ENCODE measurements around the gene CLDN1.

The CLDN1 gene

GRCh38 chr3:190321789-190322603, at the start of gene CLDN1:
TSS of gene CLDN1 (minus strand) at chr3:190322446. CDS start at chr3:190322206, 240 bp downstream.
- DNase-seq (ENCODE audit: low read depth, low spot score), result peak; percentile 43

DNA sequence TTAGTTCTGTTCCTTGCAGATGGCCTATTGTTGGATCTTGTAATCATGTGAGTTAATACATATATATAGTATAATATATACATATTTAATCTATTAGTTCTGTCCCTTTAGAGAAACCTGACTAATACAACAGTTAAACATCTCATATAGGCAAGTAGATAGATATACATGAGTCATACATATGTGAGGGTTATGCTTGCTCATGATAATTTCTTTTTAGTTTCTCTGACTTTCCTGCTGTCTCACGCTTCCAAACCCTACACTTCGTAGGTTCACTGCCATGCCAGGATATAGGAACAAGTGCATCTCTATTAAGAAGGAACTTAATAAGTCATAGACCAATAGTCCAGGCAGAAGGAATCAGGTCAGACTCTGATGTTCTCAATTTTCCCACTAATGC, 48.9 kb upstream of the CLDN1 start:
- DNase-seq (ENCODE audit: low read depth, low spot score), result no peak

DNA sequence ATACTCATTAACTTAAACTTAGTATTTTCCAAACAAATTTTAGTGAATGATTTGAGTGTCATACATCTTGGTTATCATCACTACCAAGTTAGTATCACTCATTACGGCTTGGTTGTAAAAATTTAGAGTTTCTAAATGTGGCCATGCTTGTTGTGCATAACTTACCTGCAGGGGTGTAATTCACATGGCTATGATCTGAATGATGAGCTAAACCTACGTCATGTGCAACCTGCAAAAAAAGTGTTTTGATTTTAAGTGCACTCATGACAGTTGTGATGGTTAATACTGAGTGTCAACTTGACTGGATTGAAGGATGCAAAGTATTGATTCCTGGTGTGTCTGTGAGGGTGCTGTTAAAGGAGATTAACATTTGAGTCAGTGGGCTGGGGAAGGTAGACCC, 48.1 kb upstream of the CLDN1 start:
- DNase-seq (ENCODE audit: low read depth, low spot score), result no peak

DNA sequence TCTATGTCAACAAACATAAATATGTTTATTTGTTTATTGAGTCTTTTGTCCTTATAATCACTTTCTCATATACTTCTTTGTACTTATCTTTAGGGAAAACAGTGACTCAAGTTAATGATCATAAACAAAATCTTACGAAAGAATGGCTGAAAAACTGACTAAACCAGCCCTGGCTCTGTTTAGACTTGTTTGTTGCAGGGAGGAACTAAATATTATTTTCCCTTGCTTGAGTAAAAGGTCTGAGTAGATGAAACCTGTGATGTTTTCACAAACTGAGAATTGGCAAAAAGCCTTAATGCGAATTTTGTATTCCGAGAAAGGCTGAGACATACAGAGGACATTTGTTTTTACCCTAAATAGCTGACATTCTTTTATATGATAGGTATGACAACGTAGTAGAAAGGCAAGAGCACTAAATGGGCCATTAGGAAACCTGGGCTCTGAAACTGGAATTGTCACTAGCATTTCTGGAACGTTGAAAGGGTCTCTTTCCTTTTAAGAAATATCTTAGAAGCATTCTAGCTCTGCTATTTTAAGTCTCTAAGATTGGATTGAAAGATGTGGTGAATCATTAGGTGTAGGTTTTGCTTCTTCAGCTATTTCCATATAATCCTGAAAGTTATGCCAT, 47.5 kb upstream of the CLDN1 start:
- DNase-seq (ENCODE audit: low read depth, low spot score), result no peak

DNA sequence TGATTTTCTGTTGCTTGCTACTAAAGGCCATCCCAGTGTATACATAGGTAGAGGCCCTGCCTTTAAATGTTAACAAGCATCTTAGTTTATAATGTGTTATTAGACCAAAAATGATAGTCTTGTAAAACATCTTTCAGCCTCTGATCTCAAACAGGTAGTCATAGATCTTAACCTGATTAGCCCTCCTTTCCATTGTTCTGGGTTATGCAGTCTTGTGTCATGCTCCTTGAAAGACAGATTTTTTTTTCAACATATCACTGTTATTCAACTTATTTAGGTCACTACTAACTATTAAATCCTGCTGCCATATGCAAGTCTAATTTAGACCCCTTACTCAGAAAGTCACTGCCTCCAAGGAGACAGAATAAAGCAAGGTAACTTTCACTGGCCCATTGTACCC, 46.6 kb upstream of the CLDN1 start:
- DNase-seq (ENCODE audit: low read depth, low spot score), result no peak

GRCh38 chr3:190366133-190366532, 43.9 kb upstream of the CLDN1 start:
- DNase-seq (ENCODE audit: low read depth, low spot score), result no peak

GRCh38 chr3:190362258-190362657, 40.0 kb upstream of the CLDN1 start:
- no peak for DNase-seq (ENCODE audit: low read depth, low spot score)

- no peak for DNase-seq (ENCODE audit: low read depth, low spot score)
Observed at GRCh38 chr3:190361791-190362190, 39.5 kb upstream of the CLDN1 start.

DNA sequence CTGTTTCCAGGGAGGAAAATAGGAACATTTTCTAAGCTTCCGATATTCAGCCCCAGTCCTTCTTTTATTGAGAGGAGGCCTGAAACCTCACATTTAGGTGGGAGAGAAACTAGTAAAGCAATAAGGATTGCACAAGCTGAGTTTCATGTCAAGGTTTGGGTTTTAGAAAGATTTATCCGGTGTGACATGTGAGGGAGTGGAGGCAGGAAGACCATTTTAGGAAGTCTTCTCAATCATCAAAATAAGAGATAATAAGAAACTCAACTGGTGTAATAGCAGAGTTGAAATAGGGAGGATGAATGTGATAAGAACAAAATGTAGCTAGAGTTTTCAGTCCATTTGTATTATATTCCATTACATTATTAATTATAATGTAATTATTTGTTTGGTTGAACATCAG, 38.0 kb upstream of the CLDN1 start:
- DNase-seq (ENCODE audit: low read depth, low spot score), result no peak

DNA sequence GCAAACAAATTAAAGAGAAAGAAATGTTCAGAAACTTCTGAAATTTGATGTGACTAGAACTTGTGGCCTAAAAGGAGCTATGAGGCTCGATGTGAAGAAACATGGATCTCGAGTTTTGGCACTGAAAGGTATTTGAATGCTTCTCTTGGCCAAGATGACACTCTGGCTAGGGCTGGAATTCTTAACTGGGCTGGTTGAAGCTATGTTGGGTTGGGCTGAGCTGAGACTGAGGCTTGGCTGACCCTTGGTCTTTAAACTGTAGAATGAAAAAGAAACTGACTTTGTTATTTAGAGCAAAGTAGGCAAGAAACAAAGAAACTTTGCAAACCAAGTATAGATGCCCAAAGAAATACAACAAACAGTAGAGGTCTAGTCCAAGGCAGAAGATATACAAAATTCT, 37.6 kb upstream of the CLDN1 start:
- no peak for DNase-seq (ENCODE audit: low read depth, low spot score)

- DNase-seq (ENCODE audit: low read depth, low spot score), result no peak
Observed at GRCh38 chr3:190357468-190357867, 35.2 kb upstream of the CLDN1 start.

DNA sequence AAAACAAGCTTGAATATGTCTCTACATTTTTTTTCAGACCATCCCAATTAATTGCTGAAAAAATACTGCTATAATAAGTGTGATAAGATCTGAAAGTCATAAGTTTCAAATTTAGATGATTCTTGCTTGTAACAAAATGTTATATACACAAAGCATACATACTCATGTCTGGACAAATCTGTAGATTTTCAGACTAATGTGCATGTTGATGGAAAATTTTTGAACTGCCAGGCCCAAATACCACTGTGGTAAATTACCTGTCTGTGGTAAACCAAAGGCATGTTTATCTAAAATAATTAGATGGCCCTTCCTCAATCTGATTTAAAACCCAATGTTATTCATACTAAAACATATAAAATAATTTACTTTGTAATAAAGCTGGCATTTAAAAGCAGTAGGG, 34.0 kb upstream of the CLDN1 start:
- DNase-seq (ENCODE audit: low read depth, low spot score), result no peak

GRCh38 chr3:190352861-190353457, 30.7 kb upstream of the CLDN1 start:
- no peak for DNase-seq (ENCODE audit: low read depth, low spot score)

DNA sequence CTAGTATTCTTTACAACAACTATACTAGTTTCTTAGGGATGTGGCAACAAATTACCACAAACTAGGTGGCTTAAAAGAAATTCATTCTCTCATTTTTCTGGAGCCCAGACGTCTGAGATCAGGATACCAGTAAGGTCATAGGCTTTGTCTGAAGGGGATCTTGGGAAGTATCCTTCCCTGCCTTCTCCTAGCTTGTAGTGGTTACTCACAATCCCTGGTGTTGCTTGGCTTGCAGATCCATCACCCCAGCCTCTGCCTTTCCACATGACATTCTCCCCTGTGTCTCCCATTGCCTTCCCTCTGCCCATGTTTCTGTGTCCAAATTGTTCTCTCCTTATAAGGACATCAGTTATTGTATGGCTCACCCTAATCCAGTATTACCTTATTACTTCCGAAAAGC, 24.3 kb upstream of the CLDN1 start:
- no peak for DNase-seq (ENCODE audit: low read depth, low spot score)

DNA sequence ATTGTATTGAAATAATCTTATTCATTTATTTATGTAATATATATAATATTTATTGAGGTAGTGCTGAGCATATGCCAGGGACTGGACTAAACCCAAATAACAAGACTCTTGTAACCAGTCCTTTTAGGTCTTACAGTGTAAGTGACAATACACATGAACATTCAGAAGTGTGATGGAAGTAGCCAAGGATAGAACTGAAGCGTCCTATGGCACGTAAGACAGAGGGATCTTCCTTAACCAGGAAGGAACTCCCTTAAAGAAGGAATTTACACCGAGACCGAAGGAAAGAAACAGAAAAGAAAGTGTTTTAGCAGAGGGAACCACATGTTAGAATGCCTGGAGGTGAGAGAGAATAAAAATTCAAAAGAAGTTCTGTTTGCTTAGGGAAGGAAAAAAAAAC, 23.6 kb upstream of the CLDN1 start:
- no peak for DNase-seq (ENCODE audit: low read depth, low spot score)

- no peak for DNase-seq (ENCODE audit: low read depth, low spot score)
Observed at GRCh38 chr3:190345027-190345821, 23.0 kb upstream of the CLDN1 start.

- no peak for DNase-seq (ENCODE audit: low read depth, low spot score)
Observed at GRCh38 chr3:190340071-190340470, 17.8 kb upstream of the CLDN1 start.

GRCh38 chr3:190339130-190339529, 16.9 kb upstream of the CLDN1 start:
- no peak for DNase-seq (ENCODE audit: low read depth, low spot score)

DNA sequence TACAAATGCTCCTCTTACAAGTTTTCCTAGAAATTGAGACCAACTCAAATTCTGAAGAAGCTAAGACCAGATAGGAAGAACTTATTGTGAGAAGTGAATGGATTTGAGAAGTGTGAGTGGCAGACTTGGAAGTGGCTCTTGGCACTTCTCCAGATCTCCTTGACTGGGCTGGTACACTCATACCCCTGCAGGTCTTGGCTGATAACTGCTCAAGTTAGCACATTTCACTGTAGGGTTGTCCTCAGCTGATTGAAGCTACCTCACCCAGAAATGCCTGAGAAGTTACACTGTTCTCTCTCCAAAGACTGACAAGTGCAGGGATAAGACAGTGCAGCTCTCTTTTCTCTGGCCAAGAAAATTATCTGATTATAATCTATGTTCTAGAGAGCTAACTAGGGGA, 16.5 kb upstream of the CLDN1 start:
- DNase-seq (ENCODE audit: low read depth, low spot score), result no peak

DNA sequence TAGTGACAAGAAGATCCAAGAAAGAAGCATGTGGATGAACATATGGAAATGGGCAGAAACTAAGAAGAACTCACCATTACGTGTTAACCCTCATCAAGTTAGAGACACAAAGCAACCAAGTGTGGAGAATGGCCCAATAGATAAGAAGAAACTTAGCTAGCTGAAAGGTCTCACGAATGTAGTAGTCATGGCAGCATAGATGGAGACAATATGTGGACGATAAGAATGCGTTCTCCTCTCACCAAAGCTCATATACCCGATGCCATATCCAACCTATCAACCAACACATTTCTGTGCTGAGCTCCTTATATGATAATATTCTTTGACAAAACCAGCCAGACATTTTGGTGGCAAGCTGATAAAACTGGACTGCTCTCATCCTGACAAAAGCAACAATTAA, 15.1 kb upstream of the CLDN1 start:
- no peak for DNase-seq (ENCODE audit: low read depth, low spot score)

DNA sequence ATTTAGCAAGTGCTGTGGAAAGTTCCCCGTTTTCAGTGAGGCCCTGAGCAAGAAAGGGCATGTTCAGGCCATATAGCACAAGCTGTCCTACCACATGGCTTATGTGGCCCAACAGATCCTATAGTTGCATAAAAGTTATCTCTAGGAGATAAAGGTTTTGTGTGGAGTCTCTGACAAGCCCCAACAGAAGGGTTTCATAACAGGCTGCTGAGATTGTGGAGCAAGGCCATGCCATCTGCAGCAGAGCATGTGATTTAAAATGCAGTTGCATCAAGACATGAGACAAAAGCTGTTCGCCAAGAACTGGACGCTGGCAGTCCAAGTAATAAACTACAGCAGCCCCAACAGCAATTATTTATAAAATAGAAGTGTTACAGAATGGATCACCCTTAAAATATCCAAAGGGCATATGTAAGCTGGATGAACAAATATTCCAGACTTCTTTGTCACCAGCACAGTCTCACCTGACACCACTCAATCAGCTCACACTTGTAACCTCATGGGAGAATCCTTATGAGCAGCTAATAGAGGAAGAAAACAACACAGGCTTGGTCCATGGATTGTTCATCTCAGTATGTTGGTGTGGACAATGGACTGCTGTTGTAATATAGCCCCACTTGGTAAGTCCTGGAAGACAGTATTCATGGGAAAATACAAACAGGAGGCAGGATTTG, 14.4 kb upstream of the CLDN1 start:
- no peak for DNase-seq (ENCODE audit: low read depth, low spot score)

DNA sequence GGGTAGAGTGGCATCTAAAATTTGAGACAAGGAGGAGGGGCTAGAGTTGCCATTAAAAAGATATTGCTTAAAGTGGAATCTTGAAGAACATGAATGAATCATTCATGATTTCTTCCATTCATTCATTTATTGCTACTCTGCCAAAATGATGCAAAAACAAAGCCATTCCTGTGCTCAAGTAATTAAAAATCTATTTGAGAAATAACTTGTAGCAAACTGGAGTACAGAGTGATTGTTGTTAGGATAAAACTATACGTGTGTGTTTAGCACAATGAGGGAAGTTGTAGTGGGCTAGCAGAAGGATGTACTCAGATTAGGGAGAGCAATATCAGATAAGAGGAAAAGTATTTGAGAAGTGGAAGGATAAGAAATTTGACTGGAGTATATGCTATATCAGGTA, 11.7 kb upstream of the CLDN1 start:
- DNase-seq (ENCODE audit: low read depth, low spot score), result no peak

Measured in activated CD4-positive, CD25-positive, alpha-beta regulatory T cell treated with anti-CD3 and anti-CD28 coated beads, Interleukin-2, amount 50 U/mL, for 16 hours (primary cell).